ENCODE measurements around the gene LAMA2.
A peak's percentile ranks its signal among the peaks of the same experiment; 100 is the strongest.

DNA sequence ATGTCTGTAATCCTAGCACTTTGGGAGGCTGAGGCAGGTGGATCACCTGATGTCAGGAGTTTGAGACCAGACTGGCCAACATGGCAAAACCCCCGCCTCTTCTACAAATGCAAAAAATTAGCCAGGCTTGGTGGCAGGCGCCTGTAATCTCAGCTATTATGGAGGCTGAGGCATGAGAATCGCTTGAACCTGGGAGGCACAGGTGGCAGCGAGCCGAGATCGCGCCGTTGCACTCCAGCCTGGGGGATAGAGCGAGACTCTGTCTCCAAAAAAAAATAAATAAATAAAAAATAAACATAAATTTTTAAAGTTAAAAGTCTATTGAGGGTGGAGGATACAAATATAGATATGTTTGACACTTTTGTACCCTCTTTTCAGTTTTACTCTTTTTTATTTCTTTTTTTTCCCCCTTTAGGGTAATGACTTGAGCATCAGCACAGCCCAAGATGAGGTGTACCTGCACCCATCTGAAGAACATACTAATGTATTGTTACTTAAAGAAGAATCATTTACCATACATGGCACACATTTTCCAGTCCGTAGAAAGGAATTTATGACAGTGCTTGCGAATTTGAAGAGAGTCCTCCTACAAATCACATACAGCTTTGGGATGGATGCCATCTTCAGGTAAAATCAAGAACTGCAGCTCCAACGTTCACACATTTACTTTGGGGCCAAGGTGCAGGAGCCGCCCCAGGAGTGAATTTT is 368.9 kb downstream of the LAMA2 start:
- TF ChIP-seq, protein P1, sequence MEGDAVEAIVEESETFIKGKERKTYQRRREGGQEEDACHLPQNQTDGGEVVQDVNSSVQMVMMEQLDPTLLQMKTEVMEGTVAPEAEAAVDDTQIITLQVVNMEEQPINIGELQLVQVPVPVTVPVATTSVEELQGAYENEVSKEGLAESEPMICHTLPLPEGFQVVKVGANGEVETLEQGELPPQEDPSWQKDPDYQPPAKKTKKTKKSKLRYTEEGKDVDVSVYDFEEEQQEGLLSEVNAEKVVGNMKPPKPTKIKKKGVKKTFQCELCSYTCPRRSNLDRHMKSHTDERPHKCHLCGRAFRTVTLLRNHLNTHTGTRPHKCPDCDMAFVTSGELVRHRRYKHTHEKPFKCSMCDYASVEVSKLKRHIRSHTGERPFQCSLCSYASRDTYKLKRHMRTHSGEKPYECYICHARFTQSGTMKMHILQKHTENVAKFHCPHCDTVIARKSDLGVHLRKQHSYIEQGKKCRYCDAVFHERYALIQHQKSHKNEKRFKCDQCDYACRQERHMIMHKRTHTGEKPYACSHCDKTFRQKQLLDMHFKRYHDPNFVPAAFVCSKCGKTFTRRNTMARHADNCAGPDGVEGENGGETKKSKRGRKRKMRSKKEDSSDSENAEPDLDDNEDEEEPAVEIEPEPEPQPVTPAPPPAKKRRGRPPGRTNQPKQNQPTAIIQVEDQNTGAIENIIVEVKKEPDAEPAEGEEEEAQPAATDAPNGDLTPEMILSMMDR (conservative IDR thresholded peaks at IDR 0.05; ENCODE audit: low read length) = peak; percentile 86
- TF ChIP-seq EZH2phosphoT487 (IDR thresholded peaks at IDR 0.05; ENCODE audit: borderline replicate concordance) = no peak
